ENCODE measurements around the gene TF.
A peak's percentile ranks its signal among the peaks of the same experiment; 100 is the strongest.
"Not testable (repeated sequence)": the region's sequence is repeated elsewhere in the genome, so short reads cannot be mapped to it uniquely, and the experiment has no call there.

The TF gene

GRCh38 chr3:133767607-133768006 lies 21.4 kb downstream of the TF start:
- no peak for DNase-seq (ENCODE audit: low read depth)

GRCh38 chr3:133769536-133769935 lies 23.3 kb downstream of the TF start:
- no peak for DNase-seq (ENCODE audit: low read depth)

- DNase-seq (ENCODE audit: low read depth) = no peak
Observed at GRCh38 chr3:133773732-133774131, 27.5 kb downstream of the TF start.

- DNase-seq (ENCODE audit: low read depth) = no peak
Observed at GRCh38 chr3:133775309-133775708, 29.1 kb downstream of the TF start.

- DNase-seq (ENCODE audit: low read depth) = no peak
Observed at GRCh38 chr3:133775835-133776234, 29.6 kb downstream of the TF start.

- DNase-seq (ENCODE audit: low read depth) = no peak
Observed at GRCh38 chr3:133776794-133777438, 30.7 kb downstream of the TF start.

- DNase-seq (ENCODE audit: low read depth) = no peak
Observed at GRCh38 chr3:133777807-133778568, 31.8 kb downstream of the TF start.

GRCh38 chr3:133779626-133780203 lies 33.5 kb downstream of the TF start:
- DNase-seq (ENCODE audit: low read depth) = no peak

GRCh38 chr3:133780756-133781155 lies 34.6 kb downstream of the TF start:
- DNase-seq (ENCODE audit: low read depth) = not testable (repeated sequence)

GRCh38 chr3:133781570-133781969 lies 35.4 kb downstream of the TF start:
- DNase-seq (ENCODE audit: low read depth) = no peak

GRCh38 chr3:133782454-133782853 lies 36.3 kb downstream of the TF start:
- no peak for DNase-seq (ENCODE audit: low read depth)

GRCh38 chr3:133783762-133784161 lies 37.6 kb downstream of the TF start:
- no peak for DNase-seq (ENCODE audit: low read depth)

- no peak for DNase-seq (ENCODE audit: low read depth)
Observed at GRCh38 chr3:133788024-133788423, 41.8 kb downstream of the TF start.

- no peak for DNase-seq (ENCODE audit: low read depth)
Observed at GRCh38 chr3:133792171-133792763, 46.1 kb downstream of the TF start.

- DNase-seq (ENCODE audit: low read depth) = no peak
Observed at GRCh38 chr3:133797396-133798105, 51.4 kb downstream of the TF start.

- DNase-seq (ENCODE audit: low read depth) = no peak
Observed at GRCh38 chr3:133799794-133800585, 53.8 kb downstream of the TF start.

- no peak for DNase-seq (ENCODE audit: low read depth)
Observed at GRCh38 chr3:133803469-133803868, 57.3 kb downstream of the TF start.

- no peak for DNase-seq (ENCODE audit: low read depth)
Observed at GRCh38 chr3:133804896-133805295, 58.7 kb downstream of the TF start.

- DNase-seq (ENCODE audit: low read depth) = no peak
Observed at GRCh38 chr3:133805384-133805701, 59.1 kb downstream of the TF start.

- peak; percentile 92 for DNase-seq (ENCODE audit: low read depth)
Observed at GRCh38 chr3:133805702-133806475, 59.7 kb downstream of the TF start, which contains the start of gene SRPRB. TSS of gene SRPRB (plus strand) at chr3:133805815. CDS start at chr3:133805849, 34 bp downstream.

GRCh38 chr3:133812872-133813271 lies 66.7 kb downstream of the TF start:
- DNase-seq (ENCODE audit: low read depth) = no peak

All from activated T-cell treated with anti-CD3 and anti-CD28 coated beads for 48 hours (primary cell).